H1 (cell line): ENCODE measurements around the gene PIANP. TPM values are rescaled to one million over a fixed set of nuclear protein-coding genes. Genes with fewer than 3 reads are reported as not detected.

ENCODE experiments used
- CTCF ChIA-PET: fragments of 300-600 bp; sonication (Branson Sonifier 250); formaldehyde crosslinking; loops from one replicate; lab custom pipeline; 2021; ENCODE audit not compliant: partially characterized antibody; lab: Charles Lee
- POLR2A ChIA-PET: fragments of 300-600 bp; sonication (Branson Sonifier 250); formaldehyde crosslinking; loops from one replicate; lab custom pipeline; 2021; ENCODE audit warnings: inconsistent platforms; ENCODE audit not compliant: partially characterized antibody; lab: Charles Lee
- DNase-seq, 2 experiments: peaks; one replicate each; pipeline versions ENCODE4 v3.0.0 to v3.0.0-alpha.2; 2010 to 2022; ENCODE audit warnings: low spot score in 2 of 2, low read depth in 1 of 2, mixed read lengths in 1 of 2
- FAIRE-seq: peaks from 2 replicates; lab custom pipeline; 2011; peaks lifted over from hg19 to GRCh38; lab: Jason Lieb, UNC
- H2AFZ ChIP-seq: 2 replicates; pipeline ENCODE4 v1.8.1; 2012; ENCODE audit warnings: low read length, inconsistent platforms
- H2AK5ac ChIP-seq: 2 replicates; pipeline ENCODE4 v1.6.1; 2013; ENCODE audit warnings: low read depth, low read length
- H2BK120ac ChIP-seq: replicated peaks from 2 replicates; pipeline ENCODE3; 2013; ENCODE audit warnings: low read depth, low read length, inconsistent platforms
- H2BK12ac ChIP-seq: 2 replicates; pipeline ENCODE4 v1.6.1; 2013; ENCODE audit warnings: low read depth, low read length
- H2BK15ac ChIP-seq: 2 replicates; pipeline ENCODE4 v1.6.1; 2013; ENCODE audit warnings: low read length
- H2BK20ac ChIP-seq: 2 replicates; pipeline ENCODE4 v1.6.1; 2013; ENCODE audit warnings: low read length
- H2BK5ac ChIP-seq: 2 replicates; pipeline ENCODE4 v1.6.1; 2013; ENCODE audit warnings: low read depth, low read length
- H3K14ac ChIP-seq: 2 replicates; pipeline ENCODE4 v1.6.1; 2013; ENCODE audit warnings: inconsistent platforms; ENCODE audit not compliant: insufficient read length
- H3K18ac ChIP-seq: 2 replicates; pipeline ENCODE4 v1.6.1; 2013; ENCODE audit warnings: low read length; ENCODE audit errors: extremely low read depth
- H3K23ac ChIP-seq: 2 replicates; pipeline ENCODE4 v1.6.1; 2013; ENCODE audit warnings: inconsistent platforms; ENCODE audit not compliant: insufficient read length
- H3K23me2 ChIP-seq: 2 replicates; pipeline ENCODE4 v1.6.1; 2013; ENCODE audit warnings: low read depth, low read length
- H3K27ac ChIP-seq: 2 replicates; pipeline ENCODE4 v1.6.1; 2011; ENCODE audit warnings: low read depth, low read length, inconsistent platforms
- H3K27me3 ChIP-seq, 4 experiments: replicated peaks in 1 of 4; 1 replicate in 1 of 4; 2 replicates in 3 of 4; pipeline versions ENCODE4 v1.6.1 to v1.8.1; 2011 to 2013; ENCODE audit warnings: low read length in 3 of 4, mild to moderate bottlenecking in 3 of 4, inconsistent platforms in 2 of 4, mixed read lengths in 2 of 4, moderate library complexity in 1 of 4; ENCODE audit not compliant: control insufficient read depth in 3 of 4, insufficient read depth in 3 of 4; ENCODE audit errors: extremely low read depth in 1 of 4
- H3K36me3 ChIP-seq, 4 experiments: 2 replicates each; pipeline versions ENCODE4 v1.6.1 to v1.8.1; 2011 to 2013; ENCODE audit warnings: mild to moderate bottlenecking in 4 of 4, low read length in 3 of 4, moderate library complexity in 2 of 4, control low read depth in 1 of 4, inconsistent platforms in 1 of 4; ENCODE audit not compliant: insufficient read depth in 4 of 4, control insufficient read depth in 2 of 4
- H3K4ac ChIP-seq: replicated peaks from 2 replicates; pipeline ENCODE3; 2013; ENCODE audit warnings: low read length, low read depth, mixed read lengths, inconsistent platforms; ENCODE audit not compliant: insufficient read length
- H3K4me1 ChIP-seq, 4 experiments: replicated peaks in 1 of 4; 1 replicate in 1 of 4; 2 replicates in 3 of 4; pipeline versions ENCODE4 v1.6.1 to v1.8.1; 2011 to 2013; ENCODE audit warnings: low read length in 3 of 4, inconsistent platforms in 2 of 4, mixed read lengths in 1 of 4; ENCODE audit not compliant: insufficient read depth in 4 of 4, control insufficient read depth in 3 of 4
- H3K4me2 ChIP-seq, 2 experiments: 2 replicates each; pipeline versions ENCODE4 v1.6.1 to v1.8.1; 2011 to 2013; ENCODE audit warnings: low read depth in 2 of 2, low read length in 2 of 2, control low read depth in 1 of 2, inconsistent platforms in 1 of 2, mild to moderate bottlenecking in 1 of 2; ENCODE audit not compliant: insufficient read depth in 1 of 2
- H3K4me3 ChIP-seq, 4 experiments: fragments of 200-600, 300-600 bp in 1 of 4; sonication (generic), shearing (Covaris generic), sonication (Bioruptor Twin) in 1 of 4; 2 replicates each; pipeline versions ENCODE4 v1.5.1 to v1.8.1; 2011 to 2016; ENCODE audit warnings: low read length in 4 of 4, low read depth in 3 of 4, control low read depth in 2 of 4, inconsistent platforms in 2 of 4, mild to moderate bottlenecking in 2 of 4, mixed read lengths in 1 of 4, moderate library complexity in 1 of 4; ENCODE audit not compliant: insufficient read depth in 2 of 4; ENCODE audit errors: extremely low read depth in 1 of 4
- H3K56ac ChIP-seq: replicated peaks from 2 replicates; pipeline ENCODE3; 2013; ENCODE audit warnings: low read depth, mild to moderate bottlenecking, mixed read lengths, low read length, inconsistent platforms; ENCODE audit not compliant: insufficient read length
- H3K79me1 ChIP-seq: 2 replicates; pipeline ENCODE4 v1.6.1; 2013; ENCODE audit warnings: low read depth, low read length, control low read depth
- H3K79me2 ChIP-seq, 2 experiments: 2 replicates each; pipeline versions ENCODE4 v1.6.1 to v1.8.1; 2012 to 2013; ENCODE audit warnings: low read length in 2 of 2, mild to moderate bottlenecking in 2 of 2, inconsistent platforms in 1 of 2; ENCODE audit not compliant: insufficient read depth in 2 of 2, control insufficient read depth in 1 of 2
- H3K9ac ChIP-seq, 4 experiments: replicated peaks in 1 of 4; 1 replicate in 1 of 4; 2 replicates in 3 of 4; pipeline versions ENCODE4 v1.6.1 to v1.8.1; 2011 to 2013; ENCODE audit warnings: low read depth in 3 of 4, low read length in 3 of 4, control low read depth in 2 of 4, mild to moderate bottlenecking in 2 of 4, moderate library complexity in 2 of 4, inconsistent platforms in 1 of 4; ENCODE audit errors: extremely low read depth in 1 of 4
- H3K9me3 ChIP-seq, 2 experiments: 2 replicates each; pipeline versions ENCODE4 v1.6.1 to v1.8.1; 2012 to 2013; ENCODE audit warnings: mild to moderate bottlenecking in 2 of 2, moderate library complexity in 2 of 2, control low read depth in 1 of 2, inconsistent platforms in 1 of 2, low read depth in 1 of 2, low read length in 1 of 2, mixed read lengths in 1 of 2; ENCODE audit not compliant: insufficient read depth in 2 of 2
- H4K20me1 ChIP-seq, 2 experiments: replicated peaks in 1 of 2; 2 replicates each; pipeline versions ENCODE3 to v1.8.1; 2011 to 2013; ENCODE audit warnings: inconsistent platforms in 2 of 2, low read length in 2 of 2, mild to moderate bottlenecking in 1 of 2; ENCODE audit not compliant: insufficient read depth in 2 of 2, control insufficient read depth in 1 of 2
- H4K5ac ChIP-seq: 2 replicates; pipeline ENCODE4 v1.6.1; 2013; ENCODE audit warnings: low read length, low read depth, mixed read lengths, inconsistent platforms; ENCODE audit not compliant: insufficient read length
- H4K8ac ChIP-seq: 2 replicates; pipeline ENCODE4 v1.8.0; 2013; ENCODE audit warnings: mild to moderate bottlenecking, moderate library complexity, low read length, inconsistent platforms; ENCODE audit not compliant: insufficient read depth; ENCODE audit errors: extremely low read depth
- H4K91ac ChIP-seq: replicated peaks from 2 replicates; pipeline ENCODE3; 2013; ENCODE audit warnings: low read length, mixed read lengths, inconsistent platforms; ENCODE audit not compliant: insufficient read length
- ATF3 ChIP-seq: IDR thresholded peaks from 2 replicates; pipeline ENCODE4 v1.6.1; 2011; ENCODE audit warnings: low read depth, mild to moderate bottlenecking, low read length; ENCODE audit not compliant: insufficient read depth
- BCL11A ChIP-seq, 2 experiments: IDR thresholded peaks; one replicate each; pipeline ENCODE4 v1.6.1; 2011; ENCODE audit warnings: low read depth in 2 of 2, low read length in 2 of 2, mild to moderate bottlenecking in 2 of 2
- CEBPB ChIP-seq: IDR thresholded peaks from 2 replicates; pipeline ENCODE4 v1.6.1; 2012; ENCODE audit warnings: low read depth, low read length
- CTBP2 ChIP-seq: IDR thresholded peaks from 2 replicates; pipeline ENCODE4 v1.7.0; 2011; ENCODE audit warnings: borderline replicate concordance, mild to moderate bottlenecking, moderate library complexity, mixed read lengths, low read length; ENCODE audit not compliant: insufficient read depth, insufficient read length
- NANOG ChIP-seq: IDR thresholded peaks from 2 replicates; pipeline ENCODE4 v1.6.1; 2011; ENCODE audit warnings: low read length, low read depth, mild to moderate bottlenecking, inconsistent platforms; ENCODE audit not compliant: insufficient read depth, poor library complexity, severe bottlenecking
- SRF ChIP-seq: IDR thresholded peaks from 2 replicates; pipeline ENCODE4 v1.6.1; 2011; ENCODE audit warnings: mild to moderate bottlenecking, low read depth, low read length, moderate library complexity
- WGBS, 2 experiments: shearing (Covaris generic) in 1 of 2; methylation state at CpG; one replicate each; pipeline versions ENCODE4 v1.1.6 to v1.1.7; 2013 to 2015; ENCODE audit warnings: low lambda C conversion rate in 2 of 2, mixed read lengths in 2 of 2, inconsistent platforms in 1 of 2, low coverage in 1 of 2, missing lambda C conversion rate in 1 of 2; ENCODE audit not compliant: insufficient replicate concordance in 2 of 2, insufficient coverage in 1 of 2, insufficient read length in 1 of 2; ENCODE audit errors: extremely low coverage in 1 of 2, missing lambda C conversion rate in 1 of 2; 5-methylcytosine and 5-hydroxymethylcytosine counted together
- polyA plus RNA-seq, 7 experiments: library from polyadenylated mRNA; depleted of rRNA in 3 of 7; stranded (reverse) in 5 of 7; unstranded in 2 of 7; fragments of >200 nt in 5 of 7; fragments of 200-250 nt in 2 of 7; gene quantifications; 1 replicate in 5 of 7; 2 replicates in 1 of 7; 4 replicates in 1 of 7; pipeline versions ENCODE4 v1.2.1 to v1.2.3, GENCODE V29; 2011 to 2013; ENCODE audit warnings: missing spikeins in 2 of 7, mixed read lengths in 2 of 7
- total RNA-seq: library from RNA; stranded (reverse); fragmentation: NEBNext Ultra II Directional; extraction: Animal tissue kit (Norgen Biotek cat#: 25700); gene quantifications from 2 replicates; pipeline ENCODE4 v1.2.1, GENCODE V29; 2021

The PIANP gene
- total and polyA plus RNA-seq, 2 of the 8 experiments (the other 6 are each of a cell fraction or from before 2014, with no cell fraction given): 6.3 to 9.8 TPM

DNA sequence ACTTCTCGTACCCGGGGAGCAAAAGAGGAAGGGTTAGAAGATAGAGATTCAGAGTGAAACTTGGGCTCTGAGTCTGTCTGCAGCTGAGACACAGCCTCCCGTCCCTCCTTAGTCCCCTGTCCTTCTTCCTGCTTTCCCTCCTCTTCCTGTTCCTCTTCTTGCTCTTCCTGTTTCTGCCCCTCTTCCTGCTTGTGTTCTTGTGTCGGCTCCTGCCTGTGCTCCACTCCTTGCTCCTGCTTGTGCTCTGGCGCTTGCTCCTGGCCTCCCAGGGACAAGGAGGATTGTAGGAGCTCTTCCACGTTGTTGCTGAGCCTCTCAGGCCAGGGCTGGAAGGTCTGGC, 56.4 kb downstream of the PIANP start:
- Histone ChIP-seq H4K5ac (no peak overlapping the region), H3K27me3 (peaks cover 3 to 7% (median 6%) of the 10 kb centered on the region in 4 experiments; a peak in 4 of 7 replicates), H3K9ac (no peak overlapping the region), H2BK12ac (0 out of 2 replicates have a peak overlapping the region, but pooled peaks have one; percentile 6), H2BK15ac (0 out of 2 replicates have a peak overlapping the region, but pooled peaks have one; percentile 73), H4K91ac (no peak overlapping the region), H2AK5ac (no peak overlapping the region), H4K8ac (no peak overlapping the region), H3K14ac (no peak overlapping the region), H3K9me3 (no peaks in the 10 kb centered on the region), H3K56ac (no peak overlapping the region), H2AFZ (no peak overlapping the region), H3K4me1 (peaks cover 0 to 5% (median under 1%) of the 10 kb centered on the region in 4 experiments; a peak in 3 of 7 replicates), H3K27ac (no peak overlapping the region), H3K4me3 (no peak overlapping the region), H3K79me2 (no peaks in the 10 kb centered on the region), H3K23me2 (peaks cover 4% of the 10 kb centered on the region; the same call in 1 of the 2 replicates), H4K20me1 (no peaks in the 10 kb centered on the region), H3K79me1 (no peaks in the 10 kb centered on the region), H3K36me3 (no peaks in the 10 kb centered on the region), H3K4ac (no peak overlapping the region), H3K18ac (no peak overlapping the region), H3K4me2 (no peak overlapping the region), H3K23ac (no peak overlapping the region), H2BK120ac (no peak overlapping the region), H2BK5ac (peak overlapping the region; percentile 18; the same call in 1 of the 2 replicates), H2BK20ac (no peak overlapping the region)
- CTCF ChIA-PET: interaction anchor here (0.7 to 6.3 kb wide), 23 partner anchors 10 to 220 kb away, joined by 3 to 146 read pairs (median 5); partner anchors contain the start of genes LPAR5, MLF2 and ZNF384
- POLR2A ChIA-PET: interaction anchor here (1.2 to 3.3 kb wide), 7 partner anchors 13 to 93 kb away, joined by 3 to 18 read pairs (median 4); partner anchors contain the start of gene ZNF384
- TF ChIP-seq SRF: no peak
- TF ChIP-seq CEBPB: no peak
- TF ChIP-seq ATF3: no peak
- no peak for TF ChIP-seq CTBP2
- TF ChIP-seq BCL11A (IDR thresholded peaks at IDR 0.05; ENCODE audit: low read depth in 2 of 2, low read length in 2 of 2): no peak
- TF ChIP-seq NANOG: no peak
- DNase-seq (no peak), FAIRE-seq (no peak)
- 82% methylated on average over 6 of the region's 6 CpGs; no CpG with 5 or more reads in 1 of the 2 experiments for WGBS, 2 experiments
